ENCODE results near the gene GPR37.

The GPR37 gene

DNA sequence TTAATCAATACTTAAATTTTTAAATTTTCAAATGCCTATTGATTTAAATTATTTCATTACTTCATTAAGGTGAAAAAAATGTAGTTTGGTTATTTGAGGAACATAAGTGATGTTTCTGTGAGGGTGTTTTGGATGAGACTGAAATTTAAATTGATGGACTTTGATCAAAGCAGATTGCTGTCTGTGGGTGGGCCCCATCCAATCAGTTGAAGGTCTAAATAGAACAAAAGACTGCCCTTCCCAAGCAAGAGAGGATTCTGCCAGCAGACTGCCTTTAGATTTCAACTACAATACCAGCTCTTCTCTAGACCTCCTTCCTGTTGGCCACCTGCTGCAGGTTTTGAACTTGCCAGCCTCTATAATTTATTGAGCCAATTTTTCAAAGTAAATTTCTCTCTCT is 14.5 kb upstream of the GPR37 start:
- no peak for DNase-seq

DNA sequence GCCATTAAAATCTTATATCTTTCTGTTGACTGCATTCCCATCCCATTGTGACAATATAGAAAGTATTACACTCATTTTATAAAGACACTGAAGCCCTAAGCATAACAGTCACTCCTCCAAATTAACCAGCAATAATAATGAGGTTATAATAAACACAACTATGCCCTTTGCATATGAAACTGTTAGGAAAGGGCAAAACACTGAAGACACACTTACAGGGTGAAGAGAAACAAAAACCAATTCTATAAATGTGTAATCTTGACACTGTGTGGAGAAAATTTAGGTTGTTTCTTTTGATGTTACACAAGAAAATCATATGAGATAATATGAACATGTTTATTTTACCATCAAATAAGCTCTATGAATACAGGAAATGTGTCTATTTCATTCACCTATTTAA is 14.0 kb upstream of the GPR37 start:
- no peak for DNase-seq

DNA sequence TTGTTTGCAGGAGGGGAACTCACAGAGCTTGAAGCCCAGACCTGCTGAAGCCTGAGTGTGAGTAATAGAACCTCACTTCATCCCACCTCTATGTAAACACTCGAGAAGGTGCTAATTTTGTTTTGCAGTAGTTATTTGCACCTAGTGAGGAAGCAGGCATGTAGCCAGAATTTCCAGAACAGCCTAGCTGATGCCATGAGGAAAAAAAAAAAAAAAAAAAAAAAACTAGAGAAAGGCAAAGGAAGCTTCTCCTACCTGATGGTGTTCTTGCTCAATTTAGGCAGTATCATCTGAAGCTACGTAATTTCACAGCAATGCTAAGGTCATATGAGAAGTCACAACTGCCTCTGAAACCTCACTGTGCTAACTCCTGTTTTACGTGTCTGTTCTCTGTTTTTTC is 13.6 kb upstream of the GPR37 start:
- no peak for DNase-seq

DNA sequence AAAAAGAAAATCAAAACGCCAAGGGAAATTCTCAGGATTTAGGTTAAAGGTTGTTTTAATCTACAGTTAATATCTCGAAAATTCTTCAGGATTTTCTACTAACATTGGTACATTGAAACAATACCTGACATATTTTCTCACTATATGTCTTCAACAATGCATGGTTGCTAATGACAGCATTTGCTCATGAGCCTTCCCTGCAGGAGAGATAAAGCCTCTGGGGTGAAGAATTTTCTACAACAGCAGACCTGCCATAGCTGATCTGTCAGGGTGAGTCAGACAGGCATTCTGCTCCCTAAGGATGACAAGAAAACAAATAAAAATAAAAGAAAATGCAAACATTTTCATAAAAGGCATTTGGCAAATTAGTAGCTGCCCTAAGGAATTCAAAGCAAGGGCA is 11.7 kb upstream of the GPR37 start:
- no peak for DNase-seq

DNA sequence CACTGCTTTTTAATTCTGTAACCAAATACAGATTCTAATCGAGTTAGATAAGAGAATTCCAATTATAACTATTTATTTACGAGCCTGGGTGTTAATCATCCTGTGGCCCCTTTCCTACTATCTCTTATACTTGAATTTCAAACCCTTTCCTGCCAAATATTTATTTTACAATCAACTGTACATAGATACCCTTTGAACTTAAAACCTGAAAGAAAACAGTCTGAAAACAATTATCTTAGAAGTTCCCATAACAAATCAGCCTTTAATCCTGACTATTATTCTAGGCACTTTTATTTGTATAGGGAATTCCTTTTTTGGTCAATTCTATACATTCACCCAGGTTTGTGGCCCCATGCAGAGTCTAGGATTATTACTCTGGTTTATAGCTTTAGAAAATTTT is 10.6 kb upstream of the GPR37 start:
- no peak for DNase-seq

DNA sequence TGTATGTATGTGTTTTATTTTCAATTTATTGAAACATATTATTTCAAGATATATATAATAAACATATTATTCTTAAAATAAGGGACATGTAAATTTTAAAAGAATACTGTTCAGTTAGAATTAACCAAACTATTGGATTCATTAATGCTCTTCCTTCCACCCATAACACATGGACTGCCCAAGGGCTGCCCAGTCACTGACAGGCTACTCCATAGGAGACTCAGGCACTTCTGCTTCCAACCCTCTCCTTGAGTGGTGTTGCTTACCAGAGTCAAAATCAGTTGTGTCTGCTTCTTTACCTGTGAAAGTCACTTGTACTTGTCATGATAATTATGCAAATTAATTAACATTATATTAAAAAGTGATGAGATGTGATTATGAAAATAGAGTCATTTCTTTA is 9.8 kb upstream of the GPR37 start:
- no peak for DNase-seq

DNA sequence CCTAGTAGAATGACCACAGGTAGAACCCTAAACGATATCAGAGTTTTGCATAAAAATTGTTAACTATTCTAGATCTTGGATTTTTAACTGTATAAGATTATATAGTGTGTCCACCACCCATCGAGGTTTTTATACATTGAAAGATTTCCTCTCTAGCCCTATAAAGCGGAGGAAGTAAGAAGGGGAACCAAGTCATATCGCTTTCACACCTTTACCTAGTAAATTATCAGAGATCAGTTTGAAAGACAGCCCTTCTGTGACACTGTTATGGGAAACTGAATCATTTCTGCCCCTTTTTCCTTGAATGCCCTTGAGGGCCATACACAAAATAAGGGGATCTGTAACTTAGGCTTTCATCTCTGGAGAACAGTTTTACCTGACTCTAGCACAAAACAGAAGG is 8.3 kb upstream of the GPR37 start:
- DNase-seq: no peak

DNA sequence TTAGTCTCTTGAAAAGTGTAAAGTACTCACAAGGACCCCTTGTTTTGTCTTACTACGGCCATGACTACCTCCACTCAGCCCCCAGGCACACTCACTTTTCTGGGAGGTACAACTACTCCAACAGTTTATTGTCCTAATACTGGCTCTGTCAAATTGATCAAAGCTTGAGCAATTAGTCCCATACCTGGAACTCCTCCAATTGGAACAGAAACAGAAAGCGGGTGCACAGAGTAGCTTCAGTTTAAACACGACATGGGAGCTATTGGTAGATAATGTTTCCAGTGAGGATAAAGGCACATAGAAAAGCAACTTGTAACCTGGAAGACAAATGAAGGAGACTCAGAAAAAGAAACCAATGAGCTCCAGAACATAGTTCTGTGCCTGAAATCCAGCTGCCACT is 7.7 kb upstream of the GPR37 start:
- DNase-seq: no peak

DNA sequence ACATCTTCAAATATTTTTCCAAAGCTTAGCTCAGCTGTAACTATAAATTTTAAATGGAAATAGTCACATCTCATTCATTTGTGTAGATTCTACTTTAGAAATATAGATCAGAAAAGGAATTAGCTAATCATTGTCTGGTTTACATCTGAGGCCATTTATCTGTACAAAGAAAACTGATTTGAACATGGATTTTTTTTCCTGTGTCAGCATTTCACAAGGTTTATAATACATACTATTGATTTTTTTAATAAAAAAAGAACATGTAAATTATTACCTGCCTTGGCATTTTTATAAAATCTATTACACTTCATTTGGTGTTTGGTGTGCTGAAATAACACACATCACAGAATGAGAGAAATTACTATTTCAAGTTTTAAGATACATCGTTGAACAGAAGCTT is 3.5 kb upstream of the GPR37 start:
- DNase-seq: no peak

DNA sequence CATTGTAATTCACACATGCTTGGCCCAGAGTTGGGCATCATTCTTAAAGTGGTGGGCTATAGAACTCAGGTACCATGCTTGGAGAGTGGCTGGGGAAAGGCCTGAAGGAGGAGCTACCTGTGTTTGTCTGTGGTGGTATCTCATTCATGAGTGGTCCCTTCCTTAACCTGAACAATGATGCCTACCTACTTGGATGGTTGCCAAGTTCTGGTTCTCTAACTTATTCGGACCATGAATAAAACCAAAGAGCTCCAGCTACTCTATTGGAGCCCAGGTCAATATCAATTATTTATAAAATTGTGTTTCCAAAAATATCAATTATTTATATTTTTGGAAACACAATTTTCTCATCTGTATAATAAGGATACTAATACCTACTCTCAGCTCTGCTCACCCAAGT is 2.9 kb upstream of the GPR37 start:
- no peak for DNase-seq

DNA sequence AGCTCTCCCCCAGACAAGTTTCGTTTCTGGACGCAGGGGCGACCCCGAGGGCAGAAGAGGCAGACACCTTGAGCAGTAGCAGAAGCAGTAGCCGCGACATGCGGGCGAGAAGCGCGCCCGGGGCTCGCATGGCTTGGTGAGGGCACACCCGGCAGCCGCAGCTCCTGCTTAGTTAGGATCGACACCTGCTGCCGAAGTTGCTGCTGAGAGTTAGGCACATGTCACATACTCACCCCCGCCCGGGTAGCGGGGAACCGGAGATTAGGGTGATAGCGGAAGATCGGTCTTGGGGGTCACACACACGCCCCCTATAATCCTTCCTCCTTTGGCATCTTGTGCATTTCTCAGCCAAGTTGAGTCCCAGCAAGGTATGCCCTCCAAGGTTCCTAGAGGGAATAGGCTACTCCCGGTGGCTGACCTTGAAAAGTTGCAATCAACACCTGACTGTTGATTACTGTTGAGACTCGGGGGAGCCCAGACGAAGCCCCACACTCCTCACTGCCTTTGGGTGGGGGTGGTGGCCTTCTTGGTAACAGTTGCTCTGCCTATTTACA is 668 bp downstream of the GPR37 start:
- no peak for DNase-seq

DNA sequence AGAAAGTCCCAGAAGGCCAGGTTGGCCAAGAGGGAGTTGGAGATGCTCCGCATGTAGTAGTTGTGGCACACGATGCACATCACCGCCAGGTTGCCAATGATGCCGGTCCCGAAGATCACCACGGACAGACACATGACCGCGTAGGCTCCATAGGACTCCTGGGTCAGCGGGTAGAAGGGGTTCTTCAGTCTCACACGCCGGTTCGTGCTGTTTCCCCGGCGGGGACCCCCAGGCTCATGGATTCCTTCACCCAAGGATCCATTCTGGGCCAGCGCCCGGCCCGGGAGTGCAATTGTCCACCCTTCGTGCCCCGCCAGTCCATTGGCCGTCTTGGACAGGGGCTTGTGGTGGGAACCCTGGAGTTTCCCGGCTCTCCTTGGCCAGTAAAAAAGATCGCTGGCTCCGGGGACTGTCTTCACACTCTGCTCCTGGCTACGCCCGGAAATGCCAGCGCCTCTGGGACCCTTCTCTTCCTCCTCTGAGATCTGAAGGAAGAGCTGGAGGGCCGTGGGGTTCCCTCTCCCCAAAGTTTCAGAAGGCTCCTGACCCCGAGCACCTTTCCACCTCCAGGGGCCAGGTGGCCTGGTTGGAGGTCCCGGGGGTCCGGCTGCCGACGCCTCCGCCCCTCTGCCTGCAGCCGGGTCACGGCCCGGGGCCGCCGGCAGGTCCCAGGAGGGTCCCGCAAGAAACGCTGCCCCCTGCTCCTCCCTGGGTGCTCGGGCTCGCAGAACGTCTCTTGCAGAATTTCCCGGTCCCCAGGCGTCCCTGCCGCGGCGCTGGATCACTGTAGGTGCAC is 1.3 kb downstream of the GPR37 start:
- no peak for DNase-seq

DNA sequence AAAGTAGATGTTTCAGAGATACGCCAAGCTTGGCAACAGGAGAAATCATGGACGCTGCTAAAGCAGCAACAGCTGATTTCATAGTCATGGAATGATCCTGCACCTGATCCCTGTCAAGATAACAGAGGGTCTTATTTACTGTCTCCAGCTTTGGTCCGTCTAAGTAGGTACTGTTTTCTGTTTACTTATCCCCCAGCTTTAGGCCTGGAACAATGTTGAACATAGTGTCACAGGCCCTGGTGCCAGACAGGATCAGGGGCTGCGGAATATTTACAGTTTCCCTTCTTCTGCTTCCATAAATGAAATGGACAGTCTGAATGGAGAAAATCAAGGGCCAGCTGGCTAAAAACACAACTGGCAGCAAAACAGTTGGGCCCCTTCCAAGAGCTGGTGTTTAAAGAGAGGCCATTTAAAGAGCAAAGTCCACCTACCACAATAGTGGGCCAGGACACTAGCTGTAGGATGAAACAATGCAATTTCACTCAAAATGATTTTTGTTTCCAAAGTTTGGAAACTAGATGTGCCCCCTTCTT is 2.9 kb downstream of the GPR37 start:
- no peak for DNase-seq

DNA sequence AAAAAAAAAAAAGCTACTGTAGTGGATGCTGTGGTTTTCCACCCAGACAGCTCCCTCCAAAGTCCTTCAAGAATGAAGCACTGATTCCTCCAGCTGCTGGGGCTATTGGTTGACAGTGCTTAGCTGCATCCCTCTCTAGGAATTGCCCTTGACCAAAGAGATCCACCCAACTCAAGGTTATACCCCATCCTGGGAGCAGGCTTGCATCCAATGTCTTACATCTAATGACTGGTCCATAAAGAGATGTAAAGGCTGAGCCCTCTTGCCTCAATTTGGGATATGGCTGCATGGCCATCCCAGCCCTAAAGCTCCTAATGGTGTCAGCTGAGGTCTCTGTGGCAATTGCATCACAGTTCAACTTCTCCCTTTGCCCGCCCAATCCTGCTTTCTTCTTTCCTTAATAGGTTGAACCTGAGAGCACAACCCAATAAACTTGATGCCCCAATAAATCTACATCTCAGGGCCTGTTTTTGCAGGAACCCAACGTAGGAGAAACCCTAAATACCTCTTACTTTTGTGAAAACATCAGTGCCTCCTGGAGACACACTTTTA is 4.4 kb downstream of the GPR37 start:
- no peak for DNase-seq

DNA sequence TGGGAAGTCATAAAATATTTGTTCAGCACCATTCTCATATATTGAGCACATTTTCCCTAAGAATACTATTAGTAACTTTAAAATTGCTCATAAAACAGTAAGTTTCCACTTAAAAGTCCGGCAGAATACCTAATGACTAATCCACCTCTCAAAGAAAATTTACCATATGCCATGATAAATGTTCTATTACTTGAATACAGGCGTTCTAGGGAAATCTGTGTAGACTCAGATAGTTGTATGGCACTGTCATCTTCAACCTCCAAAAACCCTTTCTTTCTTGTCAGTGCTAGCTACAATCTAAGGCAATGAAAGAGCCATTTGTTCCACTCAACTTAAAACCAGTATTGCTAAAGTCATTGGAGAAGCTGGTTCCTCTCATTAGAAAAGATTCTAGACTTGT is 7.3 kb downstream of the GPR37 start:
- DNase-seq: no peak

DNA sequence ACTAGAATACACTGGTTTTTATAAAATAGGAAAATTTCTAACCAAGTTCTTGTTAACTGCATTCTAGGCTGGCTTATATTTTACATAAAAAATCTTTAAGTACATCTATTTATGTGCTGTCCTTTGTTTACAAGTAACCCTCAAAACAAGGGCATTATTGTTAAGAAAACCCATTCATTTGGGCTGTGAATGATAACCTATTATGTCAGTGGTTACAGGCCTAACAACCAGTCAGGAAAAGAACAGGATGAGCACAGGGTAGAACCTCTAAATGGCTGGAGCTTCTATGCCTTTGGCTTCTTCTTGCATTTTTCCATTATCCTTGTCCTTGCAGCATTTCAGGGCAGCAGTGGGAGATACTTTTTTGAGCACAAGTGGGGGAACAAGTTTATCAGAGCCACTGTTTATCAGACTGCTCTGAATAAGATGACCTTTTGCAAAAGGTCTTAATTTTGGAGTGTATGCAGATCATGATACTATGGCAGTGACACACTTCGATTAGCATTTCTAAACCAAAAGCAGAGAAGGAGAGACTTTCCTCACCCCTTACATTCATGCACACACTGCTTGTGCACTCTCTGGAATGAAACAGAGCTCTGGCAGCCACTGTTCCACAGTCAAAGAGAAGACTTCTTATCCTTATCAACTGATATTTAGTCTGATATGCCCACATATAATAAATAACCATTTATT is 10.9 kb downstream of the GPR37 start:
- no peak for DNase-seq

DNA sequence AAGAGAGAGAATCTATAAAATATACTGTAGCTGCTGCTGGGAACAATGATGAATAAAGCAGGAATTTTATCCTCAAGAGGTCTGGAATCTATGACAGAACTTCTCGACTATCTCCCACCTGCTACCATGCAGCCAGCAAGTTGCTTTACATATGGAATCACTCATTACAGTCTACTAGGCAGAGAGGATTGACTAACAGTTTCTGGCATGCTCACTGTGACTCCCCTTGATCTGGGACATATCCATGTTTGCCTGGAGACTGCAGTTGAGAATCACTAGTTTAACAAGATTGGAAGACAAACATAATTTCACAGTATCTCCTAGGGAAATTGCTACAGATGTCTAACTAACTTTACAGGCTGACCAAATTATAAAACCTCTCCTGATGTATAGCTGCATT is 13.3 kb downstream of the GPR37 start:
- DNase-seq: no peak

DNA sequence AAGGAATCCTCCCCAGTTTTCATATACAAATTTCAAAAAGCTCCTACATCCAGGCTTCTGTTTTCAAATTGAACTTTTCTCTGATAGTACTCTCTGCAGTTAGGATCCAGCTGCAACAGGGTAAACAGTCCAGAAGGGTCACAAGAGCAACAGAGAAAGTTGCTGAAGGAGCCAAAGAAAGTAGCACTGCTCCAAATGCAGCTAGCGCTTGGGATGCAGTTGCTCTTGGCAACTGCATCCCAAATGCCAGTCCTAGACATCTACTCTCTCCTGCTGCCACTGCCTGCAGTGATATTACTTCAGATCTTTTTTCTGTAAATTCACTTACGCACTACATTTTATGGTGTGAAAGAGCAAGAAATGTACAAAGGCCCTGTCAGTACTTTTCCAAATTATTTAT is 14.6 kb downstream of the GPR37 start:
- DNase-seq: no peak

DNA sequence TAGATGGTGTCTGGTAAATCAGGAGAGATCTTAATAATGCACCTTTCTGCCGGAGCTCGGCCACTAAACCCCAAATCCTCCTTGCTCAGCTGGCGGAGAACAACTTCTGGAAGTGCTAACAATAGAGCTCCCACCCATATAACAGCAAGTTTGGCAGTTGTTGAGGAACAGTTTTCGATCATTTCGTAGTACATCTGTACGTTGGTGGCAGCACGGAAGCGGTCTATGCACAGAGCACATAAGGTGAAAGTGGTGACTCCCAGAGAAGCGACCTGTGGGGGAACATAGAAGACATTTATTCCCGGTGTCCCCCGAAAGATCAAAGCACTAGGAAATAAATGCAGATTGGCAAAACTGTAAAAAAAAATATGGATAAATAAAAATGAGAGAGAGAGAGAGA is 18.5 kb downstream of the GPR37 start:
- no peak for DNase-seq

DNA sequence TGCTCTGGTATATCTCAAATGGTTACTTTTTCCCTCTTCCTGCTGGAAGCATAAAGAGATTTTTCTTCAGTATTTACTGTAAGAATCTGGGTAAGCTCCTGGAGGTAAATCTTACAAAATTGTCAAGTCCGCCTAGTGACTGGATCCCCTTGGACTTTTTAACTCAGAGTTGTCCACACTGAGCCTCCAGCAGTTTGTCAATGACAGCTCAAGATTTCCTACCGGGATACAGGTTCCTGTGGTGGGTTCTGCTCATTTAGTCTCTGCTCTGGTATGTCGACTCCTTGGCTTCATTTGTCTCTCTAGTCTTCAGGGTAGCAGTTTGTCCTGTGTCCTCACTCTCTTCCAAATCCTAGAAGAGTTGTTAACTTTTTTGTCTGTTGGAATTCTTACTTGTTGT is 27.0 kb downstream of the GPR37 start:
- no peak for DNase-seq

DNA sequence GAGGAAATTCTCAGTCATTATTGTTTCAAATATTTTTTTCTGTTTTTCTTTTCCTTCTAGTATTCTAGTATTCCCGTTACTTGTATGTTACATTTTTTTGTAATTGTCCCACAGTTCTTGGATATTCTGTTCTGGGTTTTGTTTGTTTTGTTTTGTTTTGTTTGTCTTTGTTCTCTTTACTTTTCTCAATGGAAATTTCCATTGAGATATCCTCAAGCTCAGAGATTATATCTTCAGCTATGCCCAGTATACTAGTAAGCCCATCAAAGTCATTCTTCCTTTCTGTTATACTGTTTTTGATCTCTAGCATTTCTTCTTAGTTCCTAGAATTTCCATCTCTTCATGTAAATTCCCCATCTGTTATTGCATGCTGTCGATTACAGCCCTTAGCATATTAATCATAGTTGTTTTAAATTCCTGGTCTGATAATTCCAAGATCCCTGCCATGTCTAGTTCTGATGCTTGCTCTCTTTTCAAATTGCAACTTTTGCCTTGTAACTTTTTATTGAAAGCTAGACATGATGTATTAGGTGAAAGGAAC is 27.8 kb downstream of the GPR37 start:
- no peak for DNase-seq

DNA sequence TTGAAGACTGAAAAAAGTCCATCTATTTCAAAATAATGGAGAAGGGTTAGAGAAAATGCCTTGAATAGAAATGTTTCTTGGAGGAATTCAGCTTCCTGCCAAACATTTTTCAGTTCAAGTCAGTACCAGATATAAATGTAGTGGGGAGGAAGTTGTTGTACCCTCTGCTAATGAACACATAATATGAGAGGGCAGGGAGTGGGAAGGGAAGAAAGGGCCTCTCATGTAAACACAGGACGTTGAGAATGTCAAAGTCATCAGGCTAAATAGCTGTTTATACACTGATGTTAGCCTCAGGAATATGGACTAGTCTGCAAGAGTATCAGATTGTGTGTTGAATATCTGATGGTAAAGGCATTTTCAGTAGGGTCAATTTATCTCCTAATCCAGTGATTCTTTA is 37.0 kb downstream of the GPR37 start:
- no peak for DNase-seq

DNA sequence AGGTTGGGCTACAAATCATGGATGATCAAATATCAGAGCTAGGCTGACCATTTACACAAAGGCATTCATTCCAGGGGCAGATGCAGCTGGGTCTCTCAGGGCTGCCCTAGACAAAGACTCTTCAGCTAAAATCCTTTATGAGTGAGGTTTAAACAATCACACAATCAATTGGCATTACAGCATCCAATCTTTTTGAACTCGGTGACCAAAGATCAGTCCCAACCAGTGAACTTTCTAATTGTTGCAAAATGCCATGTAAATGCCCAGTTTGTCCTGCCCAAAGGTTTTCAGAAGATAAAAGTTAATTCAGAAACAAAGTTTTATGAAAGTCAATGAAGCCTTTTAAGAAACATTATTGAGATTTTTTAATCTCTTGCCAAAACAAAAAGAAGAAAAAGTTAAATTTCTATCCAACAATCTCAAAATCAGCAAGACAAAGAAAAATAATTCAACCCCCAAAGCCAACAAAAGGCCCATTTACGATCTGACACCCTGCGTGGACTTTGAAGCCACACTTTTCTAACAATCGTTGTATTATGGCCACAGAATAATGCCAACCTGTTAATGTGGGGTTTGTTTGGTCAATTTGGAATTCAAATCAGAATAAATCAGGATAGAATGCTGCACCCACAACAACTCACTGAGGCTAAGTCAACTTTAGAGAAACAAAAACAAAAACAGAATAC is 40.9 kb downstream of the GPR37 start:
- no peak for DNase-seq
